Uterus (tissue), 2 donors: ENCODE data around the gene CPM.

Experiments used
- CTCF ChIP-seq, 4 experiments: fragments of 200-600 bp in 2 of 4; fragments of 450-650 bp in 2 of 4; sonication (generic) in 2 of 4; IDR thresholded peaks; one replicate each; pipeline ENCODE4 v1.5.1; 2016 to 2019; ENCODE audit warnings: antibody characterized with exemption in 4 of 4, mild to moderate bottlenecking in 2 of 4, moderate library complexity in 1 of 4
- POLR2A ChIP-seq, 2 donors: fragments of 450-650 bp; IDR thresholded peaks; one replicate each; pipeline ENCODE4 v1.6.1; 2016; ENCODE audit warnings: antibody characterized with exemption in 2 of 2, mild to moderate bottlenecking in 1 of 2, moderate library complexity in 1 of 2

- TF ChIP-seq CTCF (IDR thresholded peaks at IDR 0.05): no peak
- no peak for TF ChIP-seq POLR2A (IDR thresholded peaks at IDR 0.05)
Measured at GRCh38 chr12:68972595-68972994, 39.6 kb upstream of the CPM start.
